Body of pancreas (tissue), 4 donors: ENCODE results near the gene SLC34A1.

Experiments
- POLR2A ChIP-seq, 3 donors: fragments of 450-650 bp; IDR thresholded peaks; one replicate each; pipeline ENCODE4 v1.6.1; 2016; ENCODE audit warnings: antibody characterized with exemption in 3 of 3, mild to moderate bottlenecking in 2 of 3
- TF ChIP-seq, protein P1 (sequence below), 7 experiments: fragments of 450-650 bp in 4 of 7; fragments of 200-600 bp in 3 of 7; sonication (generic) in 3 of 7; IDR thresholded peaks; one replicate each; pipeline ENCODE4 v1.5.1; 2016 to 2019; ENCODE audit warnings: antibody characterized with exemption in 7 of 7

DNA sequence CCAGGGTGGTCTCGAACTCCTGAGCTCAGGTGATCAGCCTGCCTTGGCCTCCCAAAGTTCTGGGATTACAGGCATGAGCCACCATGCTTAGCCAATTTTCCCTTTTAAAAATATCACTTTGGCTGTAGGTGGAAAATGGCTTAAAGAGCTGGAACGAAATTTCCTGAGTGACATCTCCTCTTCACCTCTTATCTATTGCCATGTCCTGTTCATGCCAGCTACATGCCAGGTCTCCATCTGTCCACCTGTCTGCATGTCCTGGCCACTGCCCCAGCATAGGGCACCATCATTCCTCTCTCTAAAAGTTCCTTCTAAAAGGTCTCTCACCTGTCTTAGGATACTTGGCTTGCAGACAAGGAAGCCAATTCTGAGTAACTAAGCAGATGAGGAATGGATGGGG is 39.4 kb downstream of the SLC34A1 start:
- TF ChIP-seq, protein P1, sequence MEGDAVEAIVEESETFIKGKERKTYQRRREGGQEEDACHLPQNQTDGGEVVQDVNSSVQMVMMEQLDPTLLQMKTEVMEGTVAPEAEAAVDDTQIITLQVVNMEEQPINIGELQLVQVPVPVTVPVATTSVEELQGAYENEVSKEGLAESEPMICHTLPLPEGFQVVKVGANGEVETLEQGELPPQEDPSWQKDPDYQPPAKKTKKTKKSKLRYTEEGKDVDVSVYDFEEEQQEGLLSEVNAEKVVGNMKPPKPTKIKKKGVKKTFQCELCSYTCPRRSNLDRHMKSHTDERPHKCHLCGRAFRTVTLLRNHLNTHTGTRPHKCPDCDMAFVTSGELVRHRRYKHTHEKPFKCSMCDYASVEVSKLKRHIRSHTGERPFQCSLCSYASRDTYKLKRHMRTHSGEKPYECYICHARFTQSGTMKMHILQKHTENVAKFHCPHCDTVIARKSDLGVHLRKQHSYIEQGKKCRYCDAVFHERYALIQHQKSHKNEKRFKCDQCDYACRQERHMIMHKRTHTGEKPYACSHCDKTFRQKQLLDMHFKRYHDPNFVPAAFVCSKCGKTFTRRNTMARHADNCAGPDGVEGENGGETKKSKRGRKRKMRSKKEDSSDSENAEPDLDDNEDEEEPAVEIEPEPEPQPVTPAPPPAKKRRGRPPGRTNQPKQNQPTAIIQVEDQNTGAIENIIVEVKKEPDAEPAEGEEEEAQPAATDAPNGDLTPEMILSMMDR (IDR thresholded peaks at IDR 0.05) = no peak
- TF ChIP-seq POLR2A (IDR thresholded peaks at IDR 0.05) = no peak
